ENCODE results near the gene YOD1.

DNA sequence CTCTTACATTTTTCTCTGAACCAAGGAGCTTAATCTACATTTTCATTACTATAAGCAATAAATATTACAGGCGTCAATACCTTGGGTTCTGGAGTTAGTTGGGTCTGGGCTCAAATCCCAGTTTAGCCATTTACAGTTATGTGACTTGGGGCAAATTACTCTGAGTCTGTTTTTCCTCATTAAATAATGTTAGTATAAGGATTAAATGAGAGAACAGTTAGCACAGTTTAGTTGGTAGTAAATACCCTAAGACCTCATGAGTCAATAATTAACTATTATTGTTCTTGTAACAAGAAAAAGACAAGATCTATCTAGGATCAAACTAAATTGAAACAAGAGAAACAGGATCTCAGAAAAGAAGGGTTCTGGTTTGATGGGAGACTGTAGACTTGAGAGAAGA lies 23.1 kb downstream of the YOD1 start:
- TF ChIP-seq POLR2A (IDR thresholded peaks at IDR 0.05): no peak
- TF ChIP-seq, protein P1, sequence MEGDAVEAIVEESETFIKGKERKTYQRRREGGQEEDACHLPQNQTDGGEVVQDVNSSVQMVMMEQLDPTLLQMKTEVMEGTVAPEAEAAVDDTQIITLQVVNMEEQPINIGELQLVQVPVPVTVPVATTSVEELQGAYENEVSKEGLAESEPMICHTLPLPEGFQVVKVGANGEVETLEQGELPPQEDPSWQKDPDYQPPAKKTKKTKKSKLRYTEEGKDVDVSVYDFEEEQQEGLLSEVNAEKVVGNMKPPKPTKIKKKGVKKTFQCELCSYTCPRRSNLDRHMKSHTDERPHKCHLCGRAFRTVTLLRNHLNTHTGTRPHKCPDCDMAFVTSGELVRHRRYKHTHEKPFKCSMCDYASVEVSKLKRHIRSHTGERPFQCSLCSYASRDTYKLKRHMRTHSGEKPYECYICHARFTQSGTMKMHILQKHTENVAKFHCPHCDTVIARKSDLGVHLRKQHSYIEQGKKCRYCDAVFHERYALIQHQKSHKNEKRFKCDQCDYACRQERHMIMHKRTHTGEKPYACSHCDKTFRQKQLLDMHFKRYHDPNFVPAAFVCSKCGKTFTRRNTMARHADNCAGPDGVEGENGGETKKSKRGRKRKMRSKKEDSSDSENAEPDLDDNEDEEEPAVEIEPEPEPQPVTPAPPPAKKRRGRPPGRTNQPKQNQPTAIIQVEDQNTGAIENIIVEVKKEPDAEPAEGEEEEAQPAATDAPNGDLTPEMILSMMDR (IDR thresholded peaks at IDR 0.05): no peak

Measured in thyroid gland (tissue), 4 donors.